GM12878 (cell line): ENCODE data around the gene KRTAP5-7.

ENCODE experiments used
- EP300 ChIP-seq, 2 experiments: fragments of 150-350 bp in 1 of 2; IDR thresholded peaks; 2 replicates each; pipeline ENCODE4 v1.6.1; 2011 to 2012; ENCODE audit warnings: low read depth in 2 of 2, low read length in 2 of 2, borderline replicate concordance in 1 of 2, improper control_type of control experiment in 1 of 2, inconsistent platforms in 1 of 2; ENCODE audit not compliant: control insufficient read depth in 1 of 2
- FOXK2 ChIP-seq: fragments of 450-650 bp; IDR thresholded peaks from 2 replicates; pipeline ENCODE4 v1.6.1; 2017; ENCODE audit warnings: mild to moderate bottlenecking, moderate library complexity
- PAX5 ChIP-seq: IDR thresholded peaks from 2 replicates; pipeline ENCODE4 v1.6.1; 2011; ENCODE audit warnings: low read depth, low read length, borderline replicate concordance
- RAD21 ChIP-seq: IDR thresholded peaks from 2 replicates; pipeline ENCODE4 v1.6.1; 2011; ENCODE audit warnings: mild to moderate bottlenecking, low read depth, low read length, moderate library complexity; ENCODE audit not compliant: insufficient read depth
- SREBF2 ChIP-seq: IDR thresholded peaks from 2 replicates; pipeline ENCODE4 v1.6.1; 2012; ENCODE audit warnings: mild to moderate bottlenecking, low read length
- YY1 ChIP-seq: IDR thresholded peaks from 2 replicates; pipeline ENCODE4 v1.6.1; 2011; ENCODE audit warnings: low read depth, mild to moderate bottlenecking, low read length
- ZNF24 ChIP-seq: fragments of 450-650 bp; IDR thresholded peaks from 2 replicates; pipeline ENCODE4 v1.6.1; 2017; ENCODE audit warnings: antibody characterized with exemption, mild to moderate bottlenecking
- TF ChIP-seq, protein P1 (sequence below): IDR thresholded peaks from 2 replicates; pipeline ENCODE4 v1.6.1; 2011; ENCODE audit warnings: low read depth, low read length, improper control_type of control experiment, borderline replicate concordance
- TF ChIP-seq, protein P2 (sequence below), 3 experiments: IDR thresholded peaks in 2 of 3; conservative IDR thresholded peaks in 1 of 3; 2 replicates each; pipeline ENCODE4 v1.5.1; 2011; ENCODE audit warnings: low read depth in 3 of 3, low read length in 3 of 3, mild to moderate bottlenecking in 3 of 3, control low read depth in 2 of 3, moderate library complexity in 2 of 3, inconsistent platforms in 1 of 3, mixed read lengths in 1 of 3; ENCODE audit not compliant: control insufficient read depth in 2 of 3, insufficient read depth in 1 of 3; ENCODE audit errors: extremely low read depth in 1 of 3

DNA sequence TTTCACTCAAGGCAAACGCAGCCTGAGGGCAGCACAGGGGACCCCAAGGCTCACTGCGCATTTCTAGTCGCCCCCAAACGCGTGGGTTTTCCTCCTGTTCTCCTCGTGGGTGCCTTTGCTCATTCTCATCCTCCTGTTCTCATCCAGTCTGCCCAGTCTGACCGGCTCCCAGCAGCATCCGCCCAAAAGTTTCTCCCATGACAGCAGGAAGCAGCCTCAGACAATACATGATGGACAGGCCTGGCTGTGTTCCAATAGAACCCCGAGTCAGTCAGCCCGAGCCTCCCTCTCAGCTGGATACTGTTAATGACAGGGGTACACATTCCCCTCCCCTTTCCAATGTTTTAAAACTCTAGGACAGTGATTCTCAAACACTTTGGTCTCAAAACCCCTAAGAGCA, 22.5 kb upstream of the KRTAP5-7 start:
- no peak for TF ChIP-seq EP300 (IDR thresholded peaks at IDR 0.05; ENCODE audit: borderline replicate concordance in 1 of 2, control insufficient read depth in 1 of 2, low read depth in 2 of 2, low read length in 2 of 2)
- TF ChIP-seq, protein P1, sequence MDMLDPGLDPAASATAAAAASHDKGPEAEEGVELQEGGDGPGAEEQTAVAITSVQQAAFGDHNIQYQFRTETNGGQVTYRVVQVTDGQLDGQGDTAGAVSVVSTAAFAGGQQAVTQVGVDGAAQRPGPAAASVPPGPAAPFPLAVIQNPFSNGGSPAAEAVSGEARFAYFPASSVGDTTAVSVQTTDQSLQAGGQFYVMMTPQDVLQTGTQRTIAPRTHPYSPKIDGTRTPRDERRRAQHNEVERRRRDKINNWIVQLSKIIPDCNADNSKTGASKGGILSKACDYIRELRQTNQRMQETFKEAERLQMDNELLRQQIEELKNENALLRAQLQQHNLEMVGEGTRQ = no peak
- TF ChIP-seq, protein P2, sequence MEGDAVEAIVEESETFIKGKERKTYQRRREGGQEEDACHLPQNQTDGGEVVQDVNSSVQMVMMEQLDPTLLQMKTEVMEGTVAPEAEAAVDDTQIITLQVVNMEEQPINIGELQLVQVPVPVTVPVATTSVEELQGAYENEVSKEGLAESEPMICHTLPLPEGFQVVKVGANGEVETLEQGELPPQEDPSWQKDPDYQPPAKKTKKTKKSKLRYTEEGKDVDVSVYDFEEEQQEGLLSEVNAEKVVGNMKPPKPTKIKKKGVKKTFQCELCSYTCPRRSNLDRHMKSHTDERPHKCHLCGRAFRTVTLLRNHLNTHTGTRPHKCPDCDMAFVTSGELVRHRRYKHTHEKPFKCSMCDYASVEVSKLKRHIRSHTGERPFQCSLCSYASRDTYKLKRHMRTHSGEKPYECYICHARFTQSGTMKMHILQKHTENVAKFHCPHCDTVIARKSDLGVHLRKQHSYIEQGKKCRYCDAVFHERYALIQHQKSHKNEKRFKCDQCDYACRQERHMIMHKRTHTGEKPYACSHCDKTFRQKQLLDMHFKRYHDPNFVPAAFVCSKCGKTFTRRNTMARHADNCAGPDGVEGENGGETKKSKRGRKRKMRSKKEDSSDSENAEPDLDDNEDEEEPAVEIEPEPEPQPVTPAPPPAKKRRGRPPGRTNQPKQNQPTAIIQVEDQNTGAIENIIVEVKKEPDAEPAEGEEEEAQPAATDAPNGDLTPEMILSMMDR (IDR thresholded peaks at IDR 0.05 in 2 of 3, conservative IDR thresholded peaks at IDR 0.05 in 1 of 3; ENCODE audit: control insufficient read depth in 2 of 3, extremely low read depth in 1 of 3, insufficient read depth in 1 of 3, low read depth in 3 of 3, low read length in 3 of 3) = no peak
- no peak for TF ChIP-seq ZNF24
- TF ChIP-seq SREBF2 = no peak
- TF ChIP-seq RAD21 = no peak
- TF ChIP-seq PAX5 = no peak
- TF ChIP-seq FOXK2 = no peak
- TF ChIP-seq YY1 = no peak
